ENCODE data around the gene VPS16.

- TF ChIP-seq RNF2 (IDR thresholded peaks at IDR 0.05; ENCODE audit: borderline replicate concordance, low read depth, low read length, missing control alignments, poor library complexity, severe bottlenecking): no peak
- TF ChIP-seq EZH2 (IDR thresholded peaks at IDR 0.05; ENCODE audit: low read depth, low read length, severe bottlenecking): no peak
- no peak for TF ChIP-seq SIRT6 (IDR thresholded peaks at IDR 0.05; ENCODE audit: low read length)
- TF ChIP-seq RAD21 (IDR thresholded peaks at IDR 0.05 in 1 of 2, conservative IDR thresholded peaks at IDR 0.05 in 1 of 2; ENCODE audit: low read depth in 2 of 2, low read length in 2 of 2): no peak
- TF ChIP-seq POLR2A (IDR thresholded peaks at IDR 0.05; ENCODE audit: control extremely low read depth in 1 of 2, low read depth in 2 of 2, low read length in 2 of 2): no peak
Measured at GRCh38 chr20:2851086-2851485, 10.5 kb downstream of the VPS16 start.
